GM11168 (cell line): Measurements from ENCODE around the gene ZNF780B.

Source experiments
- in situ Hi-C: fragments of 300-500 bp; cut with MboI; formaldehyde crosslinking; loops from one replicate; pipeline ENCODE4 v1.12.0; 2022; ENCODE audit warnings: low sequenced_read_pairs; ENCODE audit not compliant: unreplicated experiment

ZNF780B gene

GRCh38 chr19:39987167-39987566, 68.9 kb downstream of the ZNF780B start:
- in situ Hi-C loops: no loop called here

DNA sequence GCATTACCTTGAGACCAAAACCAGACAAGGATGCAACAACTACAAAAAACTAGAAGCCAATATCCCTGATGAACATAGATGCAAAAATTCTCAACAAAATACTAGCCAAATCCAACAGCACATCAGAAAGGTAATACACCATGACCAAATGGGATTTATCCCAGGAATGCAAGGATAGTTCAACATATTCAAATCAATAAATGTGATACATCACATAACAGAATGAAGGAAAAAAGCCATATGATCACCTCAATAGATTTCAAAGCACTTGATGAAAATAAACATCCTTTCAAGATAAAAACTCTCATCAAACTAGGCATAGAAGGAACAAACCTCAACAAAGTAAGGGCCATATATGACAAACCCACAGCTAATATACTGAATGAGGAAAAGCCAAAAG, 69.4 kb downstream of the ZNF780B start:
- in situ Hi-C loops: no loop called here

- in situ Hi-C loops: no loop called here
Observed at GRCh38 chr19:39983695-39984300, 72.2 kb downstream of the ZNF780B start.

DNA sequence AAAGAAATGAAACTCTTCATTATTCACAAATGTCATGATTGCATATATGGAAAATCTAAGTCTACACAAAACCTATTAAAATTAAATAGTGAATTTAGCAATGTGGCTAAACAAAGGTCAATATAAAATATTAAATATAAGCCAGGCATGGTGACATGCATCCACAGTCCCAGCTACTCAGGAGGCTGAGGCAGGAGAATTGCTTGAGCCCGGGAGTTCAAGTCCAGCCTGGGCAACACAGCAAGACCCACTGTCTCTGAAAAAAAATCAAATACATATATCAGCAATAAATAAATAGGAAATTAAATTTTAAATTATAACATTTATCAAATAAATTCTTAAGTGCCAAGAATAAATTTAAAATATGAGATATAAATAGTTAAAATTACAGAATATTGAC, 73.1 kb downstream of the ZNF780B start:
- in situ Hi-C loops: no loop called here
